ENCODE measurements around the gene SPTBN2. TPM values are rescaled to one million over a fixed set of nuclear protein-coding genes. Genes with fewer than 3 reads are reported as not detected.

The SPTBN2 gene
- total RNA-seq, 4 donors from 2014 or later: under 0.01 to 31.0 (median 1.6) TPM

DNA sequence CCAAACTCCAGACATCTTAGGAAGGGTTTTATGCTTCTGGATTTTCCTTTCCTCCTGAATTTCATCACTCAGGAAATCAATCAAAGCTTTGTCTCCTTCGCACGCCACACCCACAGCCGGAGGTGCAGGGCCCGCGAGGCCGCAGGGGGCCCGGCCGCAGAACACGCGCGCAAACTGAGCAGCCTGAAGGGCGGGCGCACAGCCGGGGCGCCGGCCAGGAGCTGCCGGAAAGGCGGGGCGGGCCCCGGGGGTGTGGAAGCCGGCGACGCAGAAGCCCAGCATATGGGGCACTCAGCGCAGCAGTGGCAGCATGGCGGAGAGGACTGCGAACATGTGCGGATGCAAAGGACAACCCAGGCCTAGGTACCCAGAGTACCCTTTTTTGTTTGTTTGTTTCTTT is 33.1 kb upstream of the SPTBN2 start:
- intact Hi-C loops (cut with DNase I; ENCODE audit: low total_unique reads): no loop called here
- TF ChIP-seq, protein P1, sequence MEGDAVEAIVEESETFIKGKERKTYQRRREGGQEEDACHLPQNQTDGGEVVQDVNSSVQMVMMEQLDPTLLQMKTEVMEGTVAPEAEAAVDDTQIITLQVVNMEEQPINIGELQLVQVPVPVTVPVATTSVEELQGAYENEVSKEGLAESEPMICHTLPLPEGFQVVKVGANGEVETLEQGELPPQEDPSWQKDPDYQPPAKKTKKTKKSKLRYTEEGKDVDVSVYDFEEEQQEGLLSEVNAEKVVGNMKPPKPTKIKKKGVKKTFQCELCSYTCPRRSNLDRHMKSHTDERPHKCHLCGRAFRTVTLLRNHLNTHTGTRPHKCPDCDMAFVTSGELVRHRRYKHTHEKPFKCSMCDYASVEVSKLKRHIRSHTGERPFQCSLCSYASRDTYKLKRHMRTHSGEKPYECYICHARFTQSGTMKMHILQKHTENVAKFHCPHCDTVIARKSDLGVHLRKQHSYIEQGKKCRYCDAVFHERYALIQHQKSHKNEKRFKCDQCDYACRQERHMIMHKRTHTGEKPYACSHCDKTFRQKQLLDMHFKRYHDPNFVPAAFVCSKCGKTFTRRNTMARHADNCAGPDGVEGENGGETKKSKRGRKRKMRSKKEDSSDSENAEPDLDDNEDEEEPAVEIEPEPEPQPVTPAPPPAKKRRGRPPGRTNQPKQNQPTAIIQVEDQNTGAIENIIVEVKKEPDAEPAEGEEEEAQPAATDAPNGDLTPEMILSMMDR (IDR thresholded peaks at IDR 0.05): no peak
- TF ChIP-seq POLR2A (IDR thresholded peaks at IDR 0.05): no peak
- Histone ChIP-seq H3K9me3 (no peaks in the 10 kb centered on the region), H3K36me3 (no peaks in the 10 kb centered on the region), H3K27ac (no peak overlapping the region), H3K4me3 (no peak overlapping the region), H3K27me3 (no peaks in the 10 kb centered on the region), H3K4me1 (no peaks in the 10 kb centered on the region)
- no peak for DNase-seq

DNA sequence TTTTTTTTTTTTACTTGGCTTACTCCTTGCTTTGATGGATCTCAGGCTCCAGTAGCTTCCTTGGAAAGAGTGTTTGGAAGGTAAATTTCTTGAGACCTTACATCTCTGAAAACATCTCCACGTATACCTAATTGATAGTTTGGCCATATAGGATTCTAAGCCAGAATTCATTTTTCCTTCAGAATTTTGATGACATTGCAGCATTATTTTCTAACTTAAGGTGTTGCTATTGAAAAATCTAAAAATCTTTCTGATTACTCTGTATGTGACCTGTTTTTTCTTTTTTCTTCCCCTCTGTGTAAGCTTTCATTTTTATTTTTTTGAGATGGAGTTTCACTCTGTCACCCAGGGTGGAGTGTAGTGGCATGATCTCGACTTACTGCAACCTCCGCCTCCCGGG is 23.1 kb upstream of the SPTBN2 start:
- H3K36me3 ChIP-seq: no peaks in the 10 kb centered on the region
- no peak overlapping the region for H3K4me3 ChIP-seq
- H3K27me3 ChIP-seq: no peaks in the 10 kb centered on the region
- H3K4me1 ChIP-seq: no peaks in the 10 kb centered on the region
- H3K9me3 ChIP-seq: no peaks in the 10 kb centered on the region
- no peak for TF ChIP-seq POLR2A (IDR thresholded peaks at IDR 0.05)
- TF ChIP-seq, protein P1 (IDR thresholded peaks at IDR 0.05): no peak
- DNase-seq: no peak
- H3K27ac ChIP-seq: no peak overlapping the region
- intact Hi-C loops (cut with DNase I; ENCODE audit: low total_unique reads): no loop called here

DNA sequence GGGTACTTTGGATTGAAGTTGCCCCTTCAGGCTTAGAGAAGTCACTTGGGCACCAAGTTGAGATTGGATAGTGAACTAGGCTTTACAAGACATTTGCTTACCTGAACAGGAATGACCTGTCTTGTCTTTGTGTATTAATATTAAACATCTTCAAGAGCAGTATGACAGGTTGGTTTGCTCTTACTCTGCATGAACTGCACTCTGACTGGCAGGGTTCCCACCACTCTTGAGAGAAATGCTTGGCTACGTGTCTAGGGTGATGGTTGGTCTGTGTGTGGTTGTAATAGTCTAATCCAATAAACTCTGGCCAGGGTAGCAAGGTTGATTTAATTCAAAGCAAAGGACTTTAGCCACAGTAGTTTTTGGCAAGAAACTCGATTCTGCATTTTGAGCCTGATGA is 20.1 kb upstream of the SPTBN2 start:
- H3K36me3 ChIP-seq: no peaks in the 10 kb centered on the region
- no peaks in the 10 kb centered on the region for H3K27me3 ChIP-seq
- intact Hi-C loops (cut with DNase I; ENCODE audit: low total_unique reads): no loop called here
- TF ChIP-seq, protein P1 (IDR thresholded peaks at IDR 0.05): no peak
- no peak for TF ChIP-seq POLR2A (IDR thresholded peaks at IDR 0.05)
- H3K9me3 ChIP-seq: no peaks in the 10 kb centered on the region
- no peak overlapping the region for H3K27ac ChIP-seq
- H3K4me3 ChIP-seq: no peak overlapping the region
- DNase-seq: no peak
- peaks cover 0 to 6% of the 10 kb centered on the region in 2 donors for H3K4me1 ChIP-seq

DNA sequence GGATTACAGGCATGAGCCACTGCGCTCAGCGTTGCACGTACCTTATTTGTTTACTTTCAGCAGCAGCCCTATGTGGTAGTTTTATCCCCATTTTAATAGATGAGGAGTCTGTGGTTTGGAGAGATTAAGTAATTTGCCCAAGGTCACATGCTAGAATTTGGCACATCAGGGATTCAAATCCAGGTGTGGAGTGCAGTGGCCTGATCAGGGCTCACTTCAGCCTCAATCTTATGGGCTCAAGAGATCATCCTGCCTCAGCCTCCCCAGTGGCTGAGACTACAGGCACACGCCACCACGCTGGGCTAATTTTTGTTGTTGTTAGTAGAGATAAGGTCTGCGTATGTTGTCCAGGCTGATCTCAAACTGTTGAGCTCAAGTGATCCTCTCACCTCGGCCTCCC is 18.5 kb upstream of the SPTBN2 start:
- intact Hi-C loops (cut with DNase I; ENCODE audit: low total_unique reads): no loop called here
- TF ChIP-seq POLR2A (IDR thresholded peaks at IDR 0.05): no peak
- TF ChIP-seq, protein P1 (IDR thresholded peaks at IDR 0.05): no peak
- H3K27me3 ChIP-seq: no peaks in the 10 kb centered on the region
- H3K4me1 ChIP-seq: peaks cover 0 to 6% of the 10 kb centered on the region in 2 donors
- no peaks in the 10 kb centered on the region for H3K9me3 ChIP-seq
- no peak overlapping the region for H3K27ac ChIP-seq
- H3K4me3 ChIP-seq: no peak overlapping the region
- no peaks in the 10 kb centered on the region for H3K36me3 ChIP-seq
- no peak for DNase-seq

DNA sequence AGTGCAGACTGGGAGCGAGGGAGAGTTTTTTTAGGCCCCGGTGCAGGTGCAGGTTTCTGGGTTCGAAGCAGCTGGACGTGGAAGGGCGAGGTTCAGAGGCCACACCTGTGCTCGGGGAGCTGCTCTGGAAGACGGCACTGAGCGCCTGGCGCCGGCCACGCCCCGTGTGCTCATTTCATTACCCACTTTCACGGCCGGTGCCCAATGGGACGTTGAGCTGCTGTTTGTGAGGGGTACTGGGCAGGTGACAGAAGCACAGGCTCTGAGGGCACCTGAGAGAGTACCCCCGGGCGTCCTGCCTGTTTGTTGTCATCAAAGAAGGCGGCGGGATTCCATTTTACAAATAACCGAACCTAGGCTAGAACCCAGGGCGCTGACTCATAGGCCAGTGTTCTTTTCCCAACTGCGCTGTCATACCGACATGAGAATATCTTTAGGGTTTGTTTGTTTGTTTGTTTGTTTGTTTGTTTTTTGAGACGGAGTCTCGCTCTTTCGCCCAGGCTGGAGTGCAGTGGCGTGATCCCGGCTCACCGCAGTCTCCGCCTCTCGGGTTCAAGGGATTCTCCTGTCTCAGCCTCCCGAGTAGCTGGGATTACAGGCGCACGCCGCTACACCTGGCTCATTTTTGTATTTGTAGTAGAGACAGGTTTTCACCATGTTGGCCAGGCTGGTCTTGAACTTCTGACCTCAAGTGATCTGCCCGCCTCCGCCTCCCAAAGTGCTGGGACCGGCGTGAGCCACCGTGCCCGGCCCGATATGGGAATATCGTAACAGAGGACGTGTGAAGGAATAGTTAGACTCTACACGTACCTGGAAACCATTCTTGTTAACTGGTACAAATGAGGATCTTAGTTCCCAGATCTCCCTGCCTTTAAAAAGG is 16.6 kb upstream of the SPTBN2 start:
- Histone ChIP-seq H3K36me3 (no peaks in the 10 kb centered on the region), H3K27ac (peak overlapping the region; percentile 48 to 82), H3K27me3 (no peaks in the 10 kb centered on the region), H3K4me3 (peak overlapping the region; percentile 83 to 91), H3K9me3 (no peaks in the 10 kb centered on the region), H3K4me1 (peaks cover 0 to 6% of the 10 kb centered on the region in 2 donors)
- intact Hi-C loops (cut with DNase I; ENCODE audit: low total_unique reads): no loop called here
- DNase-seq: peak in 1 of 2 donors; percentile 21
- TF ChIP-seq, protein P1 (IDR thresholded peaks at IDR 0.05): no peak
- TF ChIP-seq POLR2A (IDR thresholded peaks at IDR 0.05): no peak

Measured in uterus (tissue), 4 donors.